GM18861 (cell line): ENCODE data around the gene KIF2C.
"Not testable (repeated sequence)": the region's sequence is repeated elsewhere in the genome, so short reads cannot be mapped to it uniquely, and the experiment has no call there.

Experiments
- ATAC-seq: cut with Tn5 transposase; IDR thresholded peaks from one replicate; pipeline ENCODE4 v1.9.1; 2021; ENCODE audit not compliant: unreplicated experiment

Gene KIF2C

GRCh38 chr1:44810101-44810761 is 70.6 kb downstream of the KIF2C start:
- ATAC-seq = no peak

- ATAC-seq = not testable (repeated sequence)
Observed at GRCh38 chr1:44810762-44811105, 71.1 kb downstream of the KIF2C start.

GRCh38 chr1:44811234-44811633 is 71.6 kb downstream of the KIF2C start:
- no peak for ATAC-seq

DNA sequence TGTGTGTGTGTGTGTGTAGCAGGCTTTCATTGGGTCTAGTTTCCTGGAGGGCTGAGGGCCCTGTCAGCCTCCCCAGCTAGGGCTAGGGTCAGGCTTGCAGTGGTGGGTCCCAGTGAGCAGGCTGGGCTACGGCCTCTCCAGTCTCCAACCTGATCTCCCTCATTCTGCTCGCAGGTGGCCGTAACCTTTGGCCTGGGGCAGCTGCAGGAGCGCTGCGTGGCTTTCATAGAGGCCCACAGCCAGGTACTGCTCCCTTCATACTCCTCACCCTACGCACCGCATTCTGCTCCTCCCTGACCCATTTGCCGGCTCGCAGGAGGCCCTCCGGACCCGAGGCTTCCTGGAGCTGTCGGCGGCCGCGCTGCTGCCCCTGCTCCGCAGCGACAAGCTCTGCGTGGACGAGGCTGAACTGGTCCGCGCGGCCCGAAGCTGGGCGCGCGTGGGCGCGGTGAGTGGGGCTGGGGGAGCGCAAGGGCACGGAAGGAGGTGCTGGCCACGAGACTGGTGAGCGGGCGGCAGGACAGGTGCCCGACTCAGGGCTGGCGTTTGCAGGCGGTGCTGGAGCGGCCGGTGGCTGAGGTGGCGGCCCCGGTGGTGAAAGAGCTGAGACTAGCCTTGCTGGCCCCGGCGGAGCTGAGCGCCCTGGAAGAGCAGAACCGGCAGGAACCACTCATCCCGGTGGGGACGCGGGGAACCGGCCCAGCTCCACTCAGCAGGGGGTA is 73.3 kb downstream of the KIF2C start:
- no peak for ATAC-seq

DNA sequence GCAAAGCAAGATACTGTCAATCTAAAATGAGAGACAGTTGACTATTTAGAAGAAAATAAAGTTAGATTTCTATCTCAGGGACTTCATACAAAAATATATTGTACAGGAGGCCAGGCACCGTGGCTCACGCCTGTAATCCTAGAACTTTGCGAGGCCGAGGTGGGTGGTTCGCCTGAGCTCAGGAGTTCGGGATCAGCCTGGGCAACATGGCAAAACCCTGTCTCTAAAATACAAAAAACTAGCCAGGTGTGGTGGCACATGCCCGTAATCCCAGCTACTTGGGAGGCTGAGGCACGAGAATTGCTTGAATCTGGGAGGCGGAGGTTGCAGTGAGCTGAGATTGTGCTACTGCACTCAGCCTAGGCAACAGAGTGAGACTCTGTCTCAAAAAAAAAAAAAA is 76.3 kb downstream of the KIF2C start:
- not testable (repeated sequence) for ATAC-seq

DNA sequence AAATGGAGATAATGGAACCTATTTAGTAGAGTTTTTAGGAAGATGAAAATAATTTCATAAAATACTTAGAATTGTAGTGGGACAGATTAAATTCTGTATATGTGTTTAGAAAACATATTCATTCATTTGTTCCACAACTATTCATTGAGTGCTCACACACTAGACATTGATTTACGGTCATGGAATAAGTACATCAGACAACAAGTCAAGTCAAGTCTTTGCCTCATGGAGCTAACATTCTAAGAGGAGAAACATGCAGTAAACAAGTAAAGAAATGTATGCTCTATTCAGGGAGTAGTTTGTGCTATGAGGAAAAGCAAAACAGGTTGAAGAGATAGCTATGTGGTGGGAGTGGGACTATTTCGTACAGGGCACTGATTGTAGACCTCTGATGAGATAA is 77.7 kb downstream of the KIF2C start:
- ATAC-seq = no peak
